HG02678 (cell line): ENCODE measurements around the gene VEGFD.

Experiments
- ATAC-seq: cut with Tn5 transposase; IDR thresholded peaks from one replicate; pipeline ENCODE4 v1.9.1; 2021; ENCODE audit warnings: mild to moderate bottlenecking, moderate library complexity; ENCODE audit not compliant: unreplicated experiment

Gene VEGFD

GRCh38 chrX:15384304-15384703 lies at the start of gene VEGFD:
VEGFD (minus strand) TSS chrX:15384413; CDS start chrX:15383946, 467 bp downstream.
- ATAC-seq: no peak

- ATAC-seq: no peak
These were observed 46.4 kb upstream of the VEGFD start for GRCh38 chrX:15430584-15430983.

GRCh38 chrX:15430076-15430475 lies 45.9 kb upstream of the VEGFD start:
- ATAC-seq: no peak

GRCh38 chrX:15425024-15425423 lies 40.8 kb upstream of the VEGFD start:
- ATAC-seq: no peak

- no peak for ATAC-seq
These were observed 34.5 kb upstream of the VEGFD start for GRCh38 chrX:15418707-15419181.

GRCh38 chrX:15418041-15418706 lies 34.0 kb upstream of the VEGFD start:
- ATAC-seq: no peak

- no peak for ATAC-seq
These were observed 32.1 kb upstream of the VEGFD start for GRCh38 chrX:15416133-15416993.

- ATAC-seq: no peak
These were observed 28.9 kb upstream of the VEGFD start for GRCh38 chrX:15413101-15413500.

GRCh38 chrX:15410947-15411346 lies 26.7 kb upstream of the VEGFD start:
- ATAC-seq: no peak

- ATAC-seq: no peak
These were observed 26.2 kb upstream of the VEGFD start for GRCh38 chrX:15410430-15410829.

- ATAC-seq: no peak
These were observed 21.6 kb upstream of the VEGFD start for GRCh38 chrX:15405846-15406245.

GRCh38 chrX:15404401-15405096 lies 20.3 kb upstream of the VEGFD start:
- no peak for ATAC-seq

GRCh38 chrX:15401378-15401777 lies 17.2 kb upstream of the VEGFD start:
- ATAC-seq: no peak

- ATAC-seq: no peak
These were observed 15.8 kb upstream of the VEGFD start for GRCh38 chrX:15399962-15400391.

- no peak for ATAC-seq
These were observed 14.7 kb upstream of the VEGFD start for GRCh38 chrX:15398874-15399273.

- no peak for ATAC-seq
These were observed 11.6 kb upstream of the VEGFD start for GRCh38 chrX:15395789-15396188.

- no peak for ATAC-seq
These were observed 7.6 kb upstream of the VEGFD start for GRCh38 chrX:15391850-15392249.

GRCh38 chrX:15382813-15383212 lies 1.4 kb downstream of the VEGFD start:
- ATAC-seq: no peak

- ATAC-seq: no peak
These were observed 7.3 kb downstream of the VEGFD start for GRCh38 chrX:15376956-15377355.

- ATAC-seq: no peak
These were observed 10.2 kb downstream of the VEGFD start for GRCh38 chrX:15373976-15374375.
